HG03460 (cell line): ENCODE measurements around the gene OR51B4.
"Not testable (repeated sequence)": the region's sequence is repeated elsewhere in the genome, so short reads cannot be mapped to it uniquely, and the experiment has no call there.

Experiments
- ATAC-seq: cut with Tn5 transposase; IDR thresholded peaks from one replicate; pipeline ENCODE4 v1.9.1; 2021; ENCODE audit not compliant: unreplicated experiment

The OR51B4 gene

GRCh38 chr11:5275369-5276110 is 26.2 kb downstream of the OR51B4 start:
- ATAC-seq: no peak

GRCh38 chr11:5274395-5274794 is 27.4 kb downstream of the OR51B4 start:
- ATAC-seq: no peak

GRCh38 chr11:5272395-5273017 is 29.2 kb downstream of the OR51B4 start:
- no peak for ATAC-seq

GRCh38 chr11:5269715-5270147 is 32.0 kb downstream of the OR51B4 start, which contains the start of gene HBE1:
Gene HBE1 (minus strand): TSS chr11:5269945. CDS start chr11:5269890, 55 bp downstream.
- ATAC-seq: no peak

- no peak for ATAC-seq
Observed at GRCh38 chr11:5267033-5267563, 34.6 kb downstream of the OR51B4 start.

GRCh38 chr11:5266609-5267008 is 35.1 kb downstream of the OR51B4 start:
- ATAC-seq: no peak

GRCh38 chr11:5265832-5266231 is 35.9 kb downstream of the OR51B4 start:
- no peak for ATAC-seq

GRCh38 chr11:5258543-5259262 is 43.0 kb downstream of the OR51B4 start:
- ATAC-seq: no peak

GRCh38 chr11:5257296-5257695 is 44.5 kb downstream of the OR51B4 start:
- ATAC-seq: no peak

GRCh38 chr11:5254646-5255413 is 46.9 kb downstream of the OR51B4 start, which contains the start of gene HBG2:
Gene HBG2 (minus strand): TSS chr11:5254781. CDS start chr11:5254728, 53 bp downstream.
- not testable (repeated sequence) for ATAC-seq

- ATAC-seq: not testable (repeated sequence)
Observed at GRCh38 chr11:5254023-5254422, 47.7 kb downstream of the OR51B4 start.

GRCh38 chr11:5253440-5253839 is 48.3 kb downstream of the OR51B4 start:
- ATAC-seq: not testable (repeated sequence)

- ATAC-seq: no peak
Observed at GRCh38 chr11:5252919-5253265, 48.9 kb downstream of the OR51B4 start.

GRCh38 chr11:5252192-5252918 is 49.4 kb downstream of the OR51B4 start:
- no peak for ATAC-seq

GRCh38 chr11:5251746-5252145 is 50.0 kb downstream of the OR51B4 start:
- no peak for ATAC-seq
